Activated T-helper 1 cell treated with Interleukin-2 at 50 U/mL for 16 hours (primary cell): Measurements from ENCODE around the gene C5orf63.
"Not testable (repeated sequence)": the region's sequence is repeated elsewhere in the genome, so short reads cannot be mapped to it uniquely, and the experiment has no call there.

Experiments
- DNase-seq: peaks from one replicate; pipeline ENCODE4 v3.0.0-alpha.2; 2020; ENCODE audit warnings: low read depth

C5orf63 gene

DNA sequence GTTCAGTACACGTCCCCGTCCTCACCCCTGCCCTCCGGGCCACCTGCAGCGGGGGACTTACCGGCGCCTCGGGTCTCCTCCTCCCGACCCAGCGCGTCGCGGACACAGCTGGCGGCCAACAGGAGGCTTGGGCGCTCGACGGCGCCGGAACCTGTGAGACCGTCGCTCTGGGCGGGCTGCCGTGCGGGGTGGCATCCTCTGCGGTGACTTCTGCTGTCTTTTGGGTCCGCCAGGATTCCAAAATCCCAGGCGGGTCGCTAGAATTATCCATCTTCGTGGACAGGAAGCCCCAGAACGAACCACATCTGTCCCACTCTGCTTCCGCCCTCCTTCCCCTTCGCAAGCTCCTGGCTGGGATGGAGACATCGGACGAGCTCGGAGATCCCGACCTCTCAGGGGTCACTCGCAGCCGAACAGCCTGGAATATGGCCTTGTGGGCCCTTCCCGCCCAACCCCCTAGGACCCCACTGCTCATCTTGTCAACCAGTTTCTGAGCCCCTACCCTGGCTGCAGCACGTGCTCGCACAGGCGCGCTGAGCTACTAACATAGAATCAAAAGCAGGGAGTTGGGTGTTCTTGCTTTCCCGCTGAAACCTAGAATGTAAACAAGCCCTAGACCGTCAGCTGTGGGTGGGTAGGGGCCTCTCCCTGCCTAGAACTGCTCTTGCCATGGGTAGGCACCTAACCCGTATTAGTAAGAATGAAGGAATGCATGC, 42.0 kb downstream of the C5orf63 start:
- no peak for DNase-seq

DNA sequence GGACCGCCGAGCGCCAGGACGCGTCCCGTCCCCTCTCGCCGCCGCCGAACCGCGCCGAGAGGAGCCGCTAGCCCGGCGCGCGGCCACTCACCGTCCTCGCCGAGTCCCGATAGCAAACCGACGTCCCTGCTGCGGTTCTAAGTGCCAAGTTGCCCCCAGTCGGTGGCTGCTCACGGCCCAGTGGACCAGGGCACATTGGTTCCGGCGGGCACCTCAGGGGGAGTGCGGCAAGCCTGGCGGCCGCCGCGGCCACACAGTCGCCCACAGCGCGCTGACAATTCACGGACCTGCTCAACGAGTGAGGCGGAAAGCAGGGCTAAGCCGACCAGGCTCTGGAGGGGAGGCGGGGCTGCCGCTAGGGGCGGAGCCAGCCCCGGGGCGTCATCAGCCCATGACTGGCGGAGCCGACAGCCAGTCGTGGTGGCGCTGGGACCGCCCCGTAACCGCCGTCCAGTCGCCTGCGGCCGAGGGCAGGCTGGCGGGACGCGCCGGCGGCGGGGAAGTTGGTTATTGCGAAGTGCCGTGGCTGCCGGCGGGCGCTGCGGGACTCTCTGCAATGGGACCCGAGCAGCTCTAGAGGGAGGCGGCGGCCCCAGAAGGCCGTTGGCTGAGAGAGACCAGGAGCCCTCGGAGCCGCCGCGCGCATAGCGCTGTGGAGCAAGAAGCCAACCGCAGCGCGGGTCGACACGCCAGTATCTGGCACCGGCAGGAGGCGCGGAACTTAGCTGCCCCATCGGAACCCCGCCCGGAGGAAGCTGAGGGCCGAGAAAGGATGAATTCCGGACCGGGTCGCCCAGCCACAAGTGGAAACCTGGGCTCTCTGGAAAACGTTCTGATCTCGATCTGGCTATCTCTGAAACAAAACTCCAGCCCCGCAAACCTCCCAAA, 42.8 kb downstream of the C5orf63 start, which contains the start of gene MARCHF3:
TSS of gene MARCHF3 (minus strand) at position 300 of the 888 bp plus-strand sequence. CDS start 112,387 bp downstream, outside the sequence.
- peak; percentile 90 for DNase-seq

DNA sequence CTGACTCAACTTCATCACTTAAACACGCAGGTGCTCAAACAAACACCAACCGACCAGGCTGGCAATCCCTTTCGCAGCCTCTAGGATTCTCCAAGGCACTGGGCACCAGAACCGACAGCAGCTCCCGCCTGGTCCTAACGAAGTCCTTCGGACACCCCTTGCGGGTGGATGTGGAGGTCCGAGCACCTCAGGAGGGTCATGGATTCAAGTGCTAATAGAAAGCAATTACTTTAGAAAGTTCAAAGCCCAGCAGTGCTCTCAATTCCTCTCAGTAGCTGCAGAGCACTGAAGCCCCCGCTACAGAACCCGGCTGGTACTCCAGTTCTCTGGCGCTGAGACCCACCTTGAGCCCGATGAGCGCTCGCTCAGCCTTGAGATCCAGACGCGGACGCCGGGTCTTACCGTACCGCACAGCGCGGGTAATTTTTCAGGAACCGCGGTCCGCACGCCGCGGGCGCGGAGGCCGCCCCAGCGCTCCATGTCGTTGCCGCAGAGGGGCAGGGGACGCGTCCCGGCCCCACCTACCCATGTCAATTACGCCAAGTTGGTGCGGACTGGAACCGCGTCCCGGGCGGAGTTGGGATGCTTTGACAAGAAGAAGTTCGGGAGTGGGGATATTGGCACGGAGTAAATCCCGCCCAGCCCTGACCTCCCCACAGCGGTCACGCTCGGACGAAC, 43.6 kb downstream of the C5orf63 start:
- peak; percentile 15 for DNase-seq

DNA sequence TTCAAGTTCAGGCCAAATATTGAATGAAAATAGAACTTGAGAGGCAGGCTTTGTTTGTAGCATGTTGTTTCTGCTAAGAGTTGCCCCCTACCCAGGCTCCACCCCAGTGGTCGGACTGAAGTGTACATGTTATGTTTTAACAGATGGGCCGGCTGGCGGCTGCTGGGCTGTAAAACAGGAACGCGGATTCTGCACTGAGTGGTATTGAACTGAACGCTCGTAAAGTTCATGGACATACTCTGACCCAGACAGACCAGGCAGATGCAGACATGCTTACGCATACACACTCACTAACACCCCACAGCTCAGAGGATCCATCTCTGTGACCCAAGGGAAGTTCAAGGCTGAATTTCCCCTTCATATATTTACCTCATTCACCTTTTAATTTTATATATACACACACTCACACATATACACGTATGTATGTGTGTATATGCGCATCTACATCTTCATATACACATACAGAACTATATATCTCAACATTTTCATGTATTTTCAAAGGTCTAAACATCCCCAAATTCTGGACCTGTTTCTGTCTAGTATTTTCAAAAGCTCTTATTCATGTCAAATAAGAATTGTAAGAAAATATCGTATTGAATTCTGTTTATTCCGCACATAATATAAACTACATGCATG, 44.4 kb downstream of the C5orf63 start:
- no peak for DNase-seq

DNA sequence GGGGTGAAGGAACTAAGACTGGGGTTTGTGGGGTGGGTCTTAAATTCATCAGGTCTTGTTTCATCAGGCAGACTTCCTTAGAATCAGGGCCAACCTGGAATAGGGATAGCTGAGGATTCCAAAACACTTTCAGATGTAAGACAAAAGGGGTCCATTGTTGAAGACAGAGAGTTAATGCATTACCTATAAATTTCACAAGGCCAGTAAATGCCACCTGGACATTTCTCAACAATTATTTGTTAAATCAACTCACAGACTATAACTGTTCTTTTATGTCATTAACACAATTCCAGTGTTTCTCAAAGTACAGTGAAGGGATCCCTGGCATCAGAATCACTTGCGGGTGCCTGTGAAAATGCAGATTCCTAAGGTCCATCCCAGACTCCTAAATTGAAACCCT, 45.8 kb downstream of the C5orf63 start:
- DNase-seq = no peak

DNA sequence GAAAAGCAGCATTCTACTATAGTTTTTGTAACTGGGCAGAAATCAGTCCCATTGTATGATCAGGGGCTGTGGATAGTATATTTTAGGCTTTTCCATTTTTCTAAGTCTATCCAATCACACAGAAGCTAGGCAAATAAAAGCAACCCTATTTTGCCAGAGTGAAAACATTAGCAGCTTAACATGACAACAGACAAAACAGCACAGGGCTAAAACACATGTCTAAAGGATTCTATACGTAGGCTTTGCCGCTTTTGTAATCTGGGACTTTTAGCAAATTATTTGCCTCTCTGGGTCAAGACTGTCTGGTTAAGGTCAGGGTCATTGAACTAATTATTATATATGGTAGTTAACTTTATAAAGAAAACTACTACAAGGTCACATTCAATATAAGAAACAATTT, 47.1 kb downstream of the C5orf63 start:
- DNase-seq = no peak

DNA sequence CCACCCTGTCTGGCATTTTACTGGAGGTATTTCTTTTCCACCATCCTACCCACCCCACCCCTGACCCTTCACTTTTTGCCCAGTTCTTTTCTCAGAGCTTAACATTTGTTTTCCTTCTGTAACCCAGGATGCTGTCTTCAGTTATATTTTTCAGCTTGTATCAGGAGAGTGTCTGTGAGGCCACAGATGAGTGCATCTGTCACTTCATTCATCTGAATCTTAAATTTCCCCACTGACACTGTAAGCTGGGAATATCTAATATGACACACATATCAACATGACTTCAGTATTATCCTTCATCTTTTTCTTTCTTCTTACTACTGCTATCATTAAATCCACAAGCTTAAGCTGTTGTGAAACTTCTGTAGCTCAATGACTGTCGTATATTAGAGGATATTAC, 47.8 kb downstream of the C5orf63 start:
- no peak for DNase-seq

DNA sequence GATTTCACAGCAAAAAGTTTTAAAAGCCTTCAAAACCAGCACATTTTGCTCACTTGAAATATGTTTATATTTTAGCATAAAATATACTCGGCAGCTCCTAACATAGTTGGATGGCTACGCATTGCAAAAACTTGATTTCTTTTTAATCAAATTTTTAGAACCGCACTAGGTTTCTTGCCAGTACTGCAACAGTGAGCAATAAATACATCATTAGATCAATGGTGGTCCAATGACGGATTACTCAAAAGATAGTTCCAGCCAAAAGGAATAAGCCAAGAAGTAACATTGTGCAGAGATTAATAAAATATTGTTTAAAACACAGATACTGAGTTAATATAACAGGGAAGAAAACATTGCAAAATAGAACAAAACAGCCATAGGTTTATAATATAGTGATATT, 48.5 kb downstream of the C5orf63 start:
- no peak for DNase-seq

DNA sequence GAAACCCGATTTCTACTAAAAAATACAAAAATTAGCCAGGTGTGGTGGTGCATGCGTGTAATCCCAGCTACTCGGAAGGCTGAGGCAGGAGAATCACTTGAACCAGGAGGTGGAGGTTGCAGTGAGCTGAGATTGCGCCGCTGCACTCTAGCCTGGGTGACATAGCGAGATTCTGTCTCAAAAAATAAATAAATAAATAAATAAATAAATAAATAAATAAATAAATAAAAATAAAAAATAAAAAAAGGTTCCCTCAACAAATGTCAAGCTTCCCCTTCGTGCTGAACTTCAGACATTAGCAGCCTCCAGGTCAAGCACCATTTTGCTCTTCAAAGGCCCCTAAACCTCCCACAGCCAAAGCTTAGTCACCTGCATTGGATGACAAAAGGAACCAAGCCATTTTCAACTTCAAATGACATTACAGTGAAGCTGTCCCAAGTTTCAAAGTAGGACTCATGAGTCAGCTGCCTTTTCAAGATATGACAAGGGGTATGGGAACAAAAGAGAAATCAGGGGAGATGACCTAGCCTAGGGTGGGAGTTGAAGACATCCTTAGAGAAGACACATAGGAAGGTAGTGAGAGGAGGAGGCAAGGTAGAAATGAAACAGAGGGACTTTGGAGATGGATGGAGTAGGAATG, 49.6 kb downstream of the C5orf63 start:
- DNase-seq = not testable (repeated sequence)

DNA sequence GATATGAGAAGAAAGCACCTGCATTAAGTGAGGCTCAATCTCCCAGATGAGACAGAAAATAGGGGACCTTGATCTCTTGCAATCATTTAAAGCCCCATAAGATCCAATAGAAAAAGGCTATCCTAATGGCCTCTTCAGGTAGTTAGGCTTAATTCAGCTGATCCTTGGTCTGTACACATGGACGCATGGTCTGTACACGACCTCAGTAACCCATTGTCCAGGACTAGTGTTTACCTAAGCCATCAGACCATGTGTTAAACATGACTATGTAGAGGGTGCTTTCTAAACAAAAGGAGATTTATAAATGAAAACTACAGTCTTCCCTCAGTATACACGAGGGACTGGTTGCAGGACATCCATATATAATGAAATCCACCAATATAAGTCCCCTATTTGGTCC, 50.5 kb downstream of the C5orf63 start:
- DNase-seq = no peak

DNA sequence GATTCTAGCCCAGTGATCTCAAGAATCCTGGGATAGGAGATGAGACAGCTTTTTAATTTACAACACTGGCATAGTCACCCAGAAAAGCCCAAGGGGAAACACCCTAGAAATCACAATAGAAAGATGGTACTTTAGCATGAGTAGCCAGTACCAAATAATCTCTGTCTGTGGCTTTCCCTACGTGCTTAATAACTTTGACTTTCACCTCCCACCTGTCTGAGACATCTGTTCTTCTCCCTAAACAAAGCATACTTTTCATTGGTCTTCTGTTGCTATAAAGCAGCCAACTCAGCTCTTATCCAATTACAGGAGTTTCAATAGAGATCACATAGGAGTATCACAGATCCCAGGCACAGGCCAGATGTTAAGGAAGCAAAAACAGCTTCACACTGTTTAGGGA, 53.4 kb downstream of the C5orf63 start:
- no peak for DNase-seq

DNA sequence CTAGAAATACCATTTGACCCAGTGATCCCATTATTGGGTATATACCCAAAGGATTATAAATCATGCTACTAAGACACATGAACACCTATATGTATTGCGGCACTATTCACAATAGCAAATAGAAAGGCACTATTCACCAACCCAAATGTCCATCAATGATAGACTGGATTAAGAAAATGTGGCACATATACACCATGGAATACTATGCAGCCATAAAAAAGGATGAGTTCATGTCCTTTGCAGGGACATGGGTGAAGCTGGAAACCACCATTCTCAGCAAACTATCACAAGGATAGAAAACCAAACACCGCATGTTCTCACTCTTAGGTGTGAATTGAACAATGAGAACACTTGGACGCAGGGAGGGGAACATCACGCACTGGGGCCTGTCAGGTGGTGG, 56.6 kb downstream of the C5orf63 start:
- DNase-seq = not testable (repeated sequence)

DNA sequence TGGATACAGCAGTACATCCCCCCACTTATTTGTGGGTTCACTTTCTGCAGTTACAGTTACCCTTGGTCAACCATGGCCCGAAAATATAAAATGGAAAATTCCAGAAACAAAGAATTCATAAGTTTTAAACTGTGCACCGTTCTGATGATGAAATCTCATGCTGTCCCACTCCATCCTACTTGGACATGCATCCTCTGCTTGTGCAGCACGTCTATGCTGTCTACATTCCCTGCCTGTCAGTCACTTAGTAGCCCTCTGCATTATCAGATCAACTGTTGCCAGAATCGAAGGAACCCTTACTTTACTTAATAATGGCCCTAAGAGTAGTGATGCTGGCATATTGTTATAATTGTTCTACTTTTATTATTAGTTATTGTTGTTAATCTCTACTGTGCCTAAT, 57.6 kb downstream of the C5orf63 start:
- no peak for DNase-seq

DNA sequence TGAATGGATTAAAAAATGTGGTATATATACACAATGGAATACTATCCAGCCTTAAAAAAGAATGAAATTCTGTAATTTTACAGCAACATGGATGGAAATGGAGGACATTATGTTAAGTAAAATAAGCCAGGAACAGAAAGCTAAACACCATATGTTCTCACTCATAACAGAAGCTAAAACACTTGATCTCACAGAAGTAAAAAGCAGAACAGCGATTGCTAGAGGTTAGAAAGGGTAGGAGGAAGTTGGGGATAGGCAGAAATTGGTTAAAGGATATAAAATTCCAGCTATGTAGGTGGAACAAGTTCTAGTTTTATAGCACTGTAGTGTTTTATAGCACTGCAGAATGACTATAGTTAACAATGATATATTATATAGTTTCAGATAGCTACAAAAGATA, 58.7 kb downstream of the C5orf63 start:
- no peak for DNase-seq

DNA sequence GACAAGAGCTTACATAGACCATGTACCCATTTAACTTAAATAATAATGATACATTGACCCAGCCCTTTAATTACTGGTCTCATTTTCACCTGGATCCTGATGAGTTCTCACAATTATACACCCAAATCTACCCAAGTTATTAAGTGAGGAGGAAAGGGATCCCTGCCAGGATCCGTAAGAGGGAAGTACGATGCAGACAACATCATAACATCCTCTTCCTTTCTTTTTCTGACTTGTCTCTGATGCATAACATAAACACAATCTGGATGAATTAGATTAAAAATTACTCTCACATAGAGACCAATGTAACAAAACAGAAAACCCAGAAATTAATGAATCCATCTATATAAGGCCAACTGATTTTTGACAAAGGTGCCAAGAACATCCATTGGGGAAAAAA, 59.9 kb downstream of the C5orf63 start:
- no peak for DNase-seq

DNA sequence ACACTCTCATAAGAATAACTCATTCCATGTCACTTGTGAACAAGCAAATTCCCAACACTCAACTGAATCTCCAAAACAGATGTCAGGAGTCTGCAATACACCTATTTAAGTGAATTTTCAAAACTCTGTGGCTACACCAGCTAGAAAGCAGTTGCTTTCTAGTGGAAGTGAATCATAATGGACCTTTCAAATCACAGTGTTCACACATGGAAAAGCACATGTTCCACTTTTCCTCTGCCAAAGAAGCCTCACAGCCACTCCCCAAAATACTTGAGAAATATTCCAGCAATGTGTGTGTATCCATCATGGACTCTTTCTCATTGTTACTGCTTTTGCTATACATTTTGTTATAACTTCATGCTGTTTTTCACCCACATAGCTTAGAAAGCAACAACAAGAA, 60.4 kb downstream of the C5orf63 start:
- no peak for DNase-seq

DNA sequence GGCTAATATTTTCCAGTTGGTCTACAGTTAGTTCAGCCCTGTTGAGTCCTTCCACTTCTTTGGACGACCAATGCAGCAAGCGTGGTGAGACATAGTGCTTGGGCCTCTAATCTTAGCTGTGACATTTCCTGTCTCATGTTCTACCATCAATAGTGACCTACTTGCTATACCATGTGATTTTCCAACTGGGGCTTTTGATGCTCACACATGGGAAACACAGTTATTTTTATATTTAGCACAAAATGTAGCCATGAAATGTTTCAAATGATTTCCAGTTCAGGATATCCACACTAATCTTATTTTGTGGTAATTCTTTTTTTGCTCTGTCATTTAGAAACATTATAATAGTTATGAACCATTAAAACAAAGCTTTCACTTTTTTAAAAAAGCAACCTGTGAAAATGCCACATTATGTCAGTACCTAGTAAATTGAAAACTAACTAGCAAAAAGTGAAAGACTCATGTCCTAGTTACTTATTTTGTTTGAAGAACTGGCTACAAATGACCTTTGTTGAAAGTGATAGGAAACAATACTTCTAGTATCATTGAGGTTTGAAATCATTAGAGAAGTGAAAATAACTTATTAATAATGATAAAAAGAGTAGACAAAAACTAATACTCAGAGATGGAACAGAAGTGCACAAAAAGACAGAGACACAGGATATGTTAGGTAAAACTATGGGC, 61.2 kb downstream of the C5orf63 start:
- DNase-seq = no peak

DNA sequence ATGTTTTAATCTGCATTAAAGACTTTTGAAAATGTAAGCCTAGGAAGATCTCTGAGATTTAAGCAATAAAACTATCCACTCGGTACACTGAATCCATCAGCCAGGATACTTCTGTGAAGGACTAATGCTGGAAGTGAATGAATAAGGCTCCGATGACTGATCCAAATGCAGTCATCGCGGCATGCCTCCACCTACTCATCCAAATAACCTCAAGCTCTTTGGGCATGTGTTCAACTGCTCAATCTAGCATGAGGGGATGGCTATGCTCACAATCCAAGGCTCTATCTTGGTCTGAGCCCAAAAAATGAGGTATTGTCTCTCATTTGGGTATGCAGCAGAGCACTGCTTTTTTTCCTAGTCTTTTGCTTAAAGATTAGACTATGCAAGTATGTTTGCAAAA, 62.1 kb downstream of the C5orf63 start:
- DNase-seq = no peak

DNA sequence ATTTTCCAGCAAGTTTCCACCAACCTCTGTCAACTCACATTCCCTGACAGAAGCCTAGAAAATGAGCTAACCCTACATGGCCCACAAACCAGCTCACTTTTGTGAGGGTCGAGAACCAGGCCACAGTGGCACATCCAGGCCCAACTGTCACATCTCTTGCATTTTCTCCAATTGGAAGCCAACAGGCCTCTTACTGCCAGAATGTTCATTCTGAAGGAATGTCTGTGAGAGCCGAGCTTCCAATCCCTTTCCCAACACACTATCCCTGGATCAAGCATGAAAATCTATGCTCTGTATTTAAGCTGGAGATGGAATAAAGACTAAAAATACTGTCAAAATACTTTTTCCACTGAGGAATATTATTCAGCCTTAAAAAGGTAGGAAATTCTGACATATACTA, 62.9 kb downstream of the C5orf63 start:
- DNase-seq = no peak

DNA sequence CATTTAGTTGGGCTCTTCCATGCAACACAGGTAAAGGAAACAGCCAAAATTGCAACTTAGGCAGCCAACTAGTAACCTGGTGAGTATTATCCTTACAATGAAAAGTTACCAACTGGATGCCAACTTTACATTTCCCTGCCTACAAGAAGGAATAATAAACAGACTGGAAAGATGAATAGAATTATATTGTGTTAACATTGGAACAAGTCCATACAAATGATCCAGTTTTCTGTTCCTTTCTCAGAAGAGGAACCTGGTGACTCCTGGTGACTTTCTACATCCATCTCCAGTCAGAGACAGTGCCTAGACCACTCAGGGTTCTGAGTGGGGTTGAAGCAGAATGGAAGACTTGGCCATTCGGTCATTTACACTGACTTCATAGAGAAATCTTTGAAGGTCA, 63.5 kb downstream of the C5orf63 start:
- no peak for DNase-seq

DNA sequence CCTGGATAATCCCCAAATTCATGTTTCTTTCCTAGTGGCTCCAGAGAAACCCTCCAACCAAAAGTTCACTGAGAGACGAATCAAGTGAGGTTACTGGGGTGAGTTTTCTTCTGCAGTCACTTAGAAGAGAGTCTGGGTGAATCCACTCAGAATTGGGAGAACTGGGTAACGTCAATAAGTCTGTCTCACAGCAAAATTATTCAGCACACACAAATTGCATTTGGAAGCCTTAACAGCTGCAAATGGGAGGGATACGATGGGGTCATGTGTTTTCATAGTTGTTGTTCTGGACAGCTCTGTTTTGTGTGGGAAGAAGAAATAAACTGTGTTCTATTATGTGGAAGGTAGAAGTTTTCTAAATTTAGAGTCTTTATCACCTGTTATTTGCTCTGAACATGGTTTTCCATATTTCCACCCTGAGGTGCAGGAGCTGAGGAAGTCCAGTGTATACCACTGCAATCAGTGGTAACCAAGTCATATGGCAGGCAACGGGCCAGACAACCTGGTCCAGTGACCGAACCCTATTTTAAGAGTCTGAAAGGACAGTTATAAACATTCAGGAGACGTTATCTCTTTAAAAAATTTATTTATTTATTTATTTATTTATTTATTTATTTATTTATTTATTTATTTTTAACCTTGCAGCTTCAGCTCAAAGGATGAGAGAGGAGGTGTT, 64.9 kb downstream of the C5orf63 start:
- no peak for DNase-seq
